HEK293T (cell line): Measurements from ENCODE around the gene ACVR1.

Experiments used
- ARNT ChIP-seq: fragments of 450-650 bp; IDR thresholded peaks from 2 replicates; pipeline ENCODE4 v1.6.1; 2017; ENCODE audit warnings: mild to moderate bottlenecking
- FOXA1 ChIP-seq: fragments of 450-650 bp; IDR thresholded peaks from 2 replicates; pipeline ENCODE4 v1.6.1; 2016; ENCODE audit warnings: mild to moderate bottlenecking
- FOXK2 ChIP-seq: fragments of 450-650 bp; IDR thresholded peaks from 2 replicates; pipeline ENCODE4 v1.6.1; 2016; ENCODE audit warnings: mild to moderate bottlenecking
- NFRKB ChIP-seq: fragments of 450-650 bp; IDR thresholded peaks from 2 replicates; pipeline ENCODE4 v1.6.1; 2016; ENCODE audit warnings: mild to moderate bottlenecking, moderate library complexity
- SUZ12 ChIP-seq: fragments of 450-650 bp; IDR thresholded peaks from 2 replicates; pipeline ENCODE4 v1.6.1; 2016; ENCODE audit warnings: mild to moderate bottlenecking

DNA sequence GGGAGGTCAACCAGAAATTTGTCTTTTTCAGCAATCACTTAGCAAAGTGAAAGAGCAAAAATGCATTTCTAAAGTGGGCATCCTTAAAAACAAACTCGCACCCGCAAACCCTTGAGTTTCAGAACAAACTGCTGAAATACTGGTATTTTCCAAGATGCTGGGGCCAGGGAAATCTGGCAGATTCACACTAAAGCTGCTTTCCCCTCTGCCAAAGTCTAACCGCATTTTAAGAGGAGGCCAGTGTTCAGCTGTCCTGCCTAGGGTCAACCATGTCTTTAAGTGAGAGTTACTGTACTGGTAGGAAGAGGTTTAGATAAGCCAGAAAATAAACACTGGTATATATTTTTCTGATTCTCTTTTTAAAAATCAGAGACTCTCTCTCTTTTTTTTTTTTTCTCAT lies 55.9 kb downstream of the ACVR1 start:
- TF ChIP-seq ARNT = no peak
- no peak for TF ChIP-seq FOXA1
- no peak for TF ChIP-seq FOXK2
- no peak for TF ChIP-seq NFRKB
- no peak for TF ChIP-seq SUZ12
